Nephron (organoid): ENCODE results near the gene PDPN.

ENCODE experiments used
- H3K27ac Mint-ChIP-seq, 3 experiments: 2 replicates each; pipeline ENCODE4 v1.8.0; 2020; ENCODE audit warnings: mixed read lengths in 3 of 3, mild to moderate bottlenecking in 2 of 3, moderate library complexity in 1 of 3
- H3K27me3 Mint-ChIP-seq: 2 replicates; pipeline ENCODE4 v1.8.0; 2021; ENCODE audit warnings: low read depth, mild to moderate bottlenecking, moderate library complexity, mixed read lengths
- H3K36me3 Mint-ChIP-seq: 2 replicates; pipeline ENCODE4 v1.8.0; 2020; ENCODE audit warnings: low read depth, mixed read lengths
- H3K4me1 Mint-ChIP-seq: 2 replicates; pipeline ENCODE4 v1.8.0; 2020; ENCODE audit warnings: mixed read lengths
- H3K4me3 Mint-ChIP-seq, 3 experiments: 2 replicates each; pipeline ENCODE4 v1.8.0; 2020; ENCODE audit warnings: mild to moderate bottlenecking in 3 of 3, mixed read lengths in 3 of 3, moderate library complexity in 2 of 3
- H3K9me3 Mint-ChIP-seq: 2 replicates; pipeline ENCODE4 v1.8.0; 2020; ENCODE audit warnings: mixed read lengths
- CTCF ChIP-seq, 3 experiments: fragments of 200-600 bp; sonication (generic); IDR thresholded peaks; one replicate each; pipeline ENCODE4 v1.5.0; 2021; ENCODE audit warnings: antibody characterized with exemption in 3 of 3; ENCODE audit not compliant: unreplicated experiment in 3 of 3

The PDPN gene

GRCh38 chr1:13628711-13629110 lies 45.1 kb downstream of the PDPN start:
- H3K27me3 Mint-ChIP-seq = peaks cover 8% of the 10 kb centered on the region
- peaks cover 11% of the 10 kb centered on the region for H3K9me3 Mint-ChIP-seq
- no peaks in the 10 kb centered on the region for H3K4me1 Mint-ChIP-seq
- no peak overlapping the region for H3K4me3 Mint-ChIP-seq
- no peak overlapping the region for H3K27ac Mint-ChIP-seq
- no peak for TF ChIP-seq CTCF (IDR thresholded peaks at IDR 0.05; ENCODE audit: unreplicated experiment in 3 of 3)
- no peaks in the 10 kb centered on the region for H3K36me3 Mint-ChIP-seq

- no peak overlapping the region for H3K27ac Mint-ChIP-seq
- H3K4me3 Mint-ChIP-seq = no peak overlapping the region
- H3K4me1 Mint-ChIP-seq = no peaks in the 10 kb centered on the region
- H3K27me3 Mint-ChIP-seq = no peaks in the 10 kb centered on the region
- TF ChIP-seq CTCF (IDR thresholded peaks at IDR 0.05; ENCODE audit: unreplicated experiment in 3 of 3) = no peak
- H3K9me3 Mint-ChIP-seq = peaks cover 5% of the 10 kb centered on the region
- no peaks in the 10 kb centered on the region for H3K36me3 Mint-ChIP-seq
These were observed 58.8 kb downstream of the PDPN start for GRCh38 chr1:13642306-13643004.

- H3K9me3 Mint-ChIP-seq = peaks cover 5% of the 10 kb centered on the region
- H3K27me3 Mint-ChIP-seq = no peaks in the 10 kb centered on the region
- no peaks in the 10 kb centered on the region for H3K4me1 Mint-ChIP-seq
- no peak for TF ChIP-seq CTCF (IDR thresholded peaks at IDR 0.05; ENCODE audit: unreplicated experiment in 3 of 3)
- H3K36me3 Mint-ChIP-seq = no peaks in the 10 kb centered on the region
- no peak overlapping the region for H3K27ac Mint-ChIP-seq
- no peak overlapping the region for H3K4me3 Mint-ChIP-seq
These were observed 59.4 kb downstream of the PDPN start for GRCh38 chr1:13643017-13643416.

GRCh38 chr1:13646521-13646920 lies 62.9 kb downstream of the PDPN start:
- Mint-ChIP-seq H3K27me3 (peaks cover 11% of the 10 kb centered on the region), H3K4me3 (no peak overlapping the region), H3K36me3 (no peaks in the 10 kb centered on the region), H3K4me1 (no peaks in the 10 kb centered on the region), H3K27ac (no peak overlapping the region), H3K9me3 (peaks cover 4% of the 10 kb centered on the region)
- TF ChIP-seq CTCF (IDR thresholded peaks at IDR 0.05; ENCODE audit: unreplicated experiment in 3 of 3) = no peak

- Mint-ChIP-seq H3K4me1 (no peaks in the 10 kb centered on the region), H3K9me3 (peaks cover 13% of the 10 kb centered on the region), H3K36me3 (no peaks in the 10 kb centered on the region), H3K4me3 (no peak overlapping the region), H3K27me3 (peaks cover 11% of the 10 kb centered on the region), H3K27ac (no peak overlapping the region)
- TF ChIP-seq CTCF (IDR thresholded peaks at IDR 0.05; ENCODE audit: unreplicated experiment in 3 of 3) = no peak
These were observed 67.6 kb downstream of the PDPN start for GRCh38 chr1:13651279-13651678.

- H3K27me3 Mint-ChIP-seq = peaks cover 11% of the 10 kb centered on the region
These were observed 68.6 kb downstream of the PDPN start for GRCh38 chr1:13652238-13652637.

More at GRCh38 chr1:13652238-13652637, 68.6 kb downstream of the PDPN start:
- Mint-ChIP-seq H3K4me3 (no peak overlapping the region), H3K36me3 (no peaks in the 10 kb centered on the region), H3K27ac (no peak overlapping the region), H3K4me1 (no peaks in the 10 kb centered on the region), H3K9me3 (peaks cover 20% of the 10 kb centered on the region)
- no peak for TF ChIP-seq CTCF (IDR thresholded peaks at IDR 0.05; ENCODE audit: unreplicated experiment in 3 of 3)
